Measurements from ENCODE around the gene TTC28. TPM values are rescaled to one million over a fixed set of nuclear protein-coding genes. Genes with fewer than 3 reads are reported as not detected.

Gene TTC28
- total and polyA plus RNA-seq, 7 donors, result 1.2 to 12.1 (median 3.5) TPM

GRCh38 chr22:28594797-28595462, 84.7 kb downstream of the TTC28 start:
- Histone ChIP-seq H3K27ac (no peak overlapping the region), H3K36me3 (ENCODE audit: insufficient read depth in 1 of 2, low read depth in 1 of 2) (no peaks in the 10 kb centered on the region), H3K4me1 (no peaks in the 10 kb centered on the region), H3K4me3 (no peak overlapping the region), H3K9me3 (no peaks in the 10 kb centered on the region), H3K27me3 (ENCODE audit: insufficient read depth in 3 of 3, low read length in 2 of 3) (no peaks in the 10 kb centered on the region)
- WGBS, 3 donors, result 31 to 38% (median 32%) methylated on average over 4 of the region's 4 CpGs
- peak; percentile 87 to 97 (median 92) for ATAC-seq
- TF ChIP-seq, protein P1, sequence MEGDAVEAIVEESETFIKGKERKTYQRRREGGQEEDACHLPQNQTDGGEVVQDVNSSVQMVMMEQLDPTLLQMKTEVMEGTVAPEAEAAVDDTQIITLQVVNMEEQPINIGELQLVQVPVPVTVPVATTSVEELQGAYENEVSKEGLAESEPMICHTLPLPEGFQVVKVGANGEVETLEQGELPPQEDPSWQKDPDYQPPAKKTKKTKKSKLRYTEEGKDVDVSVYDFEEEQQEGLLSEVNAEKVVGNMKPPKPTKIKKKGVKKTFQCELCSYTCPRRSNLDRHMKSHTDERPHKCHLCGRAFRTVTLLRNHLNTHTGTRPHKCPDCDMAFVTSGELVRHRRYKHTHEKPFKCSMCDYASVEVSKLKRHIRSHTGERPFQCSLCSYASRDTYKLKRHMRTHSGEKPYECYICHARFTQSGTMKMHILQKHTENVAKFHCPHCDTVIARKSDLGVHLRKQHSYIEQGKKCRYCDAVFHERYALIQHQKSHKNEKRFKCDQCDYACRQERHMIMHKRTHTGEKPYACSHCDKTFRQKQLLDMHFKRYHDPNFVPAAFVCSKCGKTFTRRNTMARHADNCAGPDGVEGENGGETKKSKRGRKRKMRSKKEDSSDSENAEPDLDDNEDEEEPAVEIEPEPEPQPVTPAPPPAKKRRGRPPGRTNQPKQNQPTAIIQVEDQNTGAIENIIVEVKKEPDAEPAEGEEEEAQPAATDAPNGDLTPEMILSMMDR (IDR thresholded peaks at IDR 0.05), result peak; percentile 81
- intact Hi-C loops (cut with DNase I), result loop anchor here (2.0 to 10.0 kb wide), 4 partner anchors 570 to 710 kb away; no protein-coding TSS in a partner anchor
- DNase-seq, result no peak

- intact Hi-C loops (cut with DNase I), result loop anchor here (2.0 to 10.0 kb wide), 4 partner anchors 569 to 709 kb away; no protein-coding TSS in a partner anchor
- DNase-seq (no peak), ATAC-seq (peak in 3 of 4 donors; percentile 36 to 59 (median 36))
- Histone ChIP-seq H3K4me1 (no peaks in the 10 kb centered on the region), H3K27ac (no peak overlapping the region), H3K4me3 (no peak overlapping the region), H3K27me3 (ENCODE audit: insufficient read depth in 3 of 3, low read length in 2 of 3) (no peaks in the 10 kb centered on the region), H3K9me3 (no peaks in the 10 kb centered on the region), H3K36me3 (ENCODE audit: insufficient read depth in 1 of 2, low read depth in 1 of 2) (no peaks in the 10 kb centered on the region)
- TF ChIP-seq, protein P1 (IDR thresholded peaks at IDR 0.05), result no peak
- 60 to 74% (median 67%) methylated on average over 2 of the region's 2 CpGs for WGBS, 3 donors
Observed at GRCh38 chr22:28594076-28594796, 85.4 kb downstream of the TTC28 start.

GRCh38 chr22:28593299-28593698, 86.3 kb downstream of the TTC28 start:
- intact Hi-C loops (cut with DNase I), result loop anchor here (2.0 to 10.0 kb wide), 4 partner anchors 542 to 708 kb away; no protein-coding TSS in a partner anchor

GRCh38 chr22:28589102-28589750, 90.4 kb downstream of the TTC28 start:
- H3K36me3 ChIP-seq (ENCODE audit: insufficient read depth in 1 of 2, low read depth in 1 of 2), result no peaks in the 10 kb centered on the region
- no peaks in the 10 kb centered on the region for H3K27me3 ChIP-seq (ENCODE audit: insufficient read depth in 3 of 3, low read length in 2 of 3)
- no peaks in the 10 kb centered on the region for H3K9me3 ChIP-seq
- intact Hi-C loops (cut with DNase I), result no loop called here
- H3K4me1 ChIP-seq, result no peaks in the 10 kb centered on the region
- H3K4me3 ChIP-seq, result no peak overlapping the region
- DNase-seq (no peak), ATAC-seq (no peak)
- H3K27ac ChIP-seq, result no peak overlapping the region
- TF ChIP-seq, protein P1 (IDR thresholded peaks at IDR 0.05), result no peak
- WGBS, 3 donors, result 92 to 96% (median 95%) methylated on average over 2 of the region's 2 CpGs

More at GRCh38 chr22:28593299-28593698, 86.3 kb downstream of the TTC28 start:
- no peaks in the 10 kb centered on the region for H3K4me1 ChIP-seq
- no peak overlapping the region for H3K27ac ChIP-seq
- ATAC-seq (no peak), DNase-seq (no peak)
- TF ChIP-seq, protein P1 (IDR thresholded peaks at IDR 0.05), result no peak
- H3K36me3 ChIP-seq (ENCODE audit: insufficient read depth in 1 of 2, low read depth in 1 of 2), result no peaks in the 10 kb centered on the region
- H3K27me3 ChIP-seq (ENCODE audit: insufficient read depth in 3 of 3, low read length in 2 of 3), result no peaks in the 10 kb centered on the region
- H3K9me3 ChIP-seq, result no peaks in the 10 kb centered on the region
- H3K4me3 ChIP-seq, result no peak overlapping the region
- 93 to 96% (median 96%) methylated on average over 3 of the region's 3 CpGs for WGBS, 3 donors

Data from psoas muscle (tissue), 8 donors.